Kidney (tissue), 22 donors: ENCODE data around the gene RPP21. TPM values are rescaled to one million over a fixed set of nuclear protein-coding genes. Genes with fewer than 3 reads are reported as not detected.

Source experiments
- DNase-seq, 5 donors: peaks; one replicate each; pipeline ENCODE4 v3.0.0-alpha.2; 2013 to 2020
- FAIRE-seq: peaks from 2 replicates; lab custom pipeline; 2012; peaks lifted over from hg19 to GRCh38; lab: Jason Lieb, UNC
- H3K27ac ChIP-seq, 2 donors: one replicate each; pipeline ENCODE4 v1.7.0; 2013; ENCODE audit warnings: low read depth in 2 of 2, low read length in 2 of 2, inconsistent platforms in 1 of 2
- H3K27me3 ChIP-seq: one replicate; pipeline ENCODE4 v1.7.1; 2013; ENCODE audit warnings: low read length, inconsistent platforms; ENCODE audit not compliant: control insufficient read depth, insufficient read depth
- H3K36me3 ChIP-seq, 3 donors: one replicate each; pipeline versions ENCODE4 v1.7.0 to v1.7.1; 2013; ENCODE audit warnings: low read length in 3 of 3, control low read depth in 1 of 3, inconsistent platforms in 1 of 3; ENCODE audit not compliant: insufficient read depth in 3 of 3, control insufficient read depth in 2 of 3
- H3K4me1 ChIP-seq, 3 donors: one replicate each; pipeline versions ENCODE4 v1.7.0 to v1.7.1; 2013; ENCODE audit warnings: low read length in 3 of 3, inconsistent platforms in 1 of 3, low read depth in 1 of 3; ENCODE audit not compliant: control insufficient read depth in 2 of 3, insufficient read depth in 2 of 3
- H3K4me3 ChIP-seq, 3 donors: one replicate each; pipeline versions ENCODE4 v1.7.0 to v1.8.1; 2013; ENCODE audit warnings: low read length in 3 of 3, control low read depth in 1 of 3, inconsistent platforms in 1 of 3
- H3K9ac ChIP-seq, 3 donors: one replicate each; pipeline versions ENCODE4 v1.7.0 to v1.7.1; 2013; ENCODE audit warnings: low read length in 3 of 3, control low read depth in 1 of 3, inconsistent platforms in 1 of 3
- H3K9me3 ChIP-seq, 3 donors: one replicate each; pipeline versions ENCODE4 v1.7.0 to v1.7.1; 2013; ENCODE audit warnings: low read length in 3 of 3, control low read depth in 1 of 3, inconsistent platforms in 1 of 3; ENCODE audit not compliant: control insufficient read depth in 2 of 3, insufficient read depth in 1 of 3
- CTCF ChIP-seq: IDR thresholded peaks from 3 replicates; pipeline ENCODE4 v1.5.1; 2012; ENCODE audit warnings: mild to moderate bottlenecking, moderate library complexity, borderline replicate concordance; ENCODE audit not compliant: insufficient read depth; ENCODE audit errors: extremely low read depth
- intact Hi-C: fragments of 100-400 bp; cut with DNase I; formaldehyde crosslinking; loops from one replicate; pipeline ENCODE4 v1.11.1; 2022
- long read RNA-seq, 10 donors: library from polyadenylated mRNA in 1 of 10; unstranded in 1 of 10; transcript quantifications; one replicate each; pipeline ENCODE4 v2.0.0 and lab custom pipeline, GENCODE V29; 2021 to 2026
- polyA plus RNA-seq: library from polyadenylated mRNA; stranded (reverse); fragments of 350-450 nt; fragmentation: Illumina TruSeq; extraction: RNeasy Lipid Tissue Mini Kit (QIAGEN cat#74804); gene quantifications from one replicate; pipeline ENCODE4 v1.2.3, GENCODE V29; 2014; ENCODE audit warnings: low read depth, low replicate concordance; ENCODE audit not compliant: insufficient read depth
- total RNA-seq: library from RNA; stranded (reverse); fragmentation: NEBNext Ultra II Directional; extraction: Animal tissue kit (Norgen Biotek cat#: 25700); gene quantifications from one replicate; pipeline ENCODE4 v1.2.1, GENCODE V29; 2021
- donor health status: control.
- donor health status: control.
- donor health status: control.
- donor health status: control.
- donor health status: control.
- donor health status: DM: yes; HTN: yes; CAD: no.
- donor health status: Normal renal cell carcinoma (clear cell type).

The RPP21 gene
- total RNA-seq (34.5 TPM), polyA plus RNA-seq (73.9 TPM)
- long read RNA-seq, donor 1, transcript RPP21-224 (5 exons, 525 nt), result major isoform, 20 of 26 reads
- long read RNA-seq, donor 1, partial matches to known transcripts, result 0 of 26 reads
- long read RNA-seq, donor 1, other reads (novel, unspliced or antisense), result 0 of 26 reads
- long read RNA-seq, donor 2, transcript RPP21-224 (5 exons, 525 nt), result major isoform, 26 of 38 reads
- long read RNA-seq, donor 2, transcript RPP21-221 (4 exons, 594 nt), result minor isoform, 8 of 38 reads
- long read RNA-seq, donor 2, partial matches to known transcripts, result 0 of 38 reads
- long read RNA-seq, donor 2, other reads (novel, unspliced or antisense), result 0 of 38 reads
- long read RNA-seq, donor 3, transcript RPP21-221 (4 exons, 594 nt), result minor isoform, 9 of 45 reads
- long read RNA-seq, donor 3, transcript RPP21-224 (5 exons, 525 nt), result major isoform, 27 of 45 reads
- long read RNA-seq, donor 3, partial matches to known transcripts, result 6 of 45 reads
- long read RNA-seq, donor 3, other reads (novel, unspliced or antisense), result 0 of 45 reads
- long read RNA-seq, donor 4, transcript RPP21-224 (5 exons, 525 nt), result major isoform, 20 of 39 reads
- long read RNA-seq, donor 4, transcript RPP21-226 (4 exons, 621 nt), result minor isoform, 5 of 39 reads
- long read RNA-seq, donor 4, transcript RPP21-221 (4 exons, 594 nt), result minor isoform, 6 of 39 reads
- long read RNA-seq, donor 4, partial matches to known transcripts, result 5 of 39 reads
- long read RNA-seq, donor 4, other reads (novel, unspliced or antisense), result 0 of 39 reads
- long read RNA-seq, donor 5, partial matches to known transcripts, result 0 of 2 reads
- long read RNA-seq, donor 5, other reads (novel, unspliced or antisense), result 0 of 2 reads
- long read RNA-seq, donor 6, transcript RPP21-221 (4 exons, 594 nt), result minor isoform, 16 of 69 reads
- long read RNA-seq, donor 6, transcript RPP21-224 (5 exons, 525 nt), result major isoform, 45 of 69 reads
- long read RNA-seq, donor 6, partial matches to known transcripts, result 7 of 69 reads
- long read RNA-seq, donor 6, other reads (novel, unspliced or antisense), result 0 of 69 reads
- long read RNA-seq, donor 7, transcript RPP21-224 (5 exons, 525 nt), result major isoform, 6 of 10 reads
- long read RNA-seq, donor 7, partial matches to known transcripts, result 0 of 10 reads
- long read RNA-seq, donor 7, other reads (novel, unspliced or antisense), result 0 of 10 reads
- long read RNA-seq, donor 8, transcript RPP21-224 (5 exons, 525 nt), result major isoform, 23 of 38 reads
- long read RNA-seq, donor 8, transcript RPP21-221 (4 exons, 594 nt), result minor isoform, 12 of 38 reads
- long read RNA-seq, donor 8, partial matches to known transcripts, result 0 of 38 reads
- long read RNA-seq, donor 8, other reads (novel, unspliced or antisense), result 0 of 38 reads
- long read RNA-seq, donor 9, transcript RPP21-224 (5 exons, 525 nt), result major isoform, 18 of 33 reads
- long read RNA-seq, donor 9, transcript RPP21-221 (4 exons, 594 nt), result minor isoform, 9 of 33 reads
- long read RNA-seq, donor 9, partial matches to known transcripts, result 0 of 33 reads
- long read RNA-seq, donor 9, other reads (novel, unspliced or antisense), result 0 of 33 reads
- long read RNA-seq, donor 10, transcript RPP21-224 (5 exons, 525 nt), result major isoform, 14 of 24 reads
- long read RNA-seq, donor 10, partial matches to known transcripts, result 5 of 24 reads
- long read RNA-seq, donor 10, other reads (novel, unspliced or antisense), result 0 of 24 reads

DNA sequence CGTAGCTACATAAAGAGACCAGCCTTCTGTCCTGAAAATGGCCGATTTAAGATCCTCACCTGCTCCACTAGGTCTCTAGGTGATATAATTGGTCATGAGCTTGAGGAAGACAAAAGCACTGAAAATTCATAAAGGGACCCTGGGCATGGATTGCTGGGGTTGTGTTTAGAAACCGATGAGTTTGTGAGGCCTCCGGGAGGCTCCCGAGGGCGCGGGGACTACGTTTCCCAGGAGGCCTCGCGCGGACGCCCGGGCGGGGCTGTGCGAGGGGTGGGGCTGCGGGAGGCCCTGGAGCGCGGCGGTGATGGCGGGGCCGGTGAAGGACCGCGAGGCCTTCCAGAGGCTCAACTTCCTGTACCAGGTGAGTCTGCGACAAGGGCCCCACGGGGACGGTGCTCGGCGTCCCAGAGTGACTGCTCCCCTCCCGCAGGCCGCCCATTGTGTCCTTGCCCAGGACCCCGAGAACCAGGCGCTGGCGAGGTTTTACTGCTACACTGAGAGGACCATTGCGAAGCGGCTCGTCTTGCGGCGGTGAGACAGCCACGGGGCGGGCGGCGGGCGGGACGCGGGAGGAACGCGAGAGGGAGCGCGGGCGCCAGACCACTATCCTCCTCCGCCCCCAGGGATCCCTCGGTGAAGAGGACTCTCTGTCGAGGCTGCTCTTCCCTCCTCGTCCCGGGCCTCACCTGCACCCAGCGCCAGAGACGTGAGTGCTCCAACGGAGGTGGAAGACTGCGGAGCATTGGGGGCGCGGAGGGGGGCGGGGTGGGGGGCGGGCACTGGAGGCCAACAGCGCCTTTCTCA, at the start of gene RPP21:
Gene RPP21, plus strand, starts transcription at position 289 of the 804 bp plus-strand sequence. Its CDS starts 16 bp downstream, at position 305.
- TF ChIP-seq CTCF, result no peak
- Histone ChIP-seq H3K9ac (peak within 1 kb of the TSS; percentile 45 to 71 (median 66)), H3K9me3 (no peaks in the 10 kb centered on the region), H3K36me3 (peaks cover 8 to 21% (median 12%) of the 10 kb centered on the region in 3 donors), H3K4me1 (peaks cover 0 to 8% (median 3%) of the 10 kb centered on the region in 3 donors), H3K27ac (peak within 1 kb of the TSS; percentile 83 to 87), H3K4me3 (peak within 1 kb of the TSS; percentile 67 to 77 (median 77)), H3K27me3 (no peaks in the 10 kb centered on the region)
- DNase-seq (peak; percentile 88 to 94 (median 93)), FAIRE-seq (no peak)
- intact Hi-C loops, result no loop called here

GRCh38 chr6:30295837-30296236, 49.1 kb upstream of the RPP21 start:
- peaks cover 0 to 13% (median 11%) of the 10 kb centered on the region in 3 donors for H3K36me3 ChIP-seq
- intact Hi-C loops, result no loop called here
- no peaks in the 10 kb centered on the region for H3K4me1 ChIP-seq
- H3K9ac ChIP-seq, result no peak overlapping the region
- H3K27ac ChIP-seq, result no peak overlapping the region
- no peak for TF ChIP-seq CTCF
- DNase-seq (no peak), FAIRE-seq (no peak)
- H3K27me3 ChIP-seq, result no peaks in the 10 kb centered on the region
- H3K4me3 ChIP-seq, result no peak overlapping the region
- no peaks in the 10 kb centered on the region for H3K9me3 ChIP-seq
